Osteocyte (in vitro differentiated cells): ENCODE results near the gene MPPED2. TPM values are rescaled to one million over a fixed set of nuclear protein-coding genes. Genes with fewer than 3 reads are reported as not detected.

ENCODE experiments used
- DNase-seq: peaks from one replicate; pipeline ENCODE4 v3.0.0; 2021; ENCODE audit warnings: mixed read lengths; ENCODE audit not compliant: unreplicated experiment; ENCODE audit errors: extremely low spot score
- H3K27ac Mint-ChIP-seq: one replicate; pipeline ENCODE4 v1.8.0; 2021; ENCODE audit warnings: mild to moderate bottlenecking, mixed read lengths; ENCODE audit not compliant: unreplicated experiment
- H3K27me3 Mint-ChIP-seq: one replicate; pipeline ENCODE4 v1.8.0; 2021; ENCODE audit warnings: mixed read lengths; ENCODE audit not compliant: unreplicated experiment
- H3K36me3 Mint-ChIP-seq: one replicate; pipeline ENCODE4 v1.8.0; 2021; ENCODE audit warnings: mixed read lengths; ENCODE audit not compliant: unreplicated experiment
- H3K4me1 Mint-ChIP-seq: one replicate; pipeline ENCODE4 v1.8.0; 2021; ENCODE audit warnings: mixed read lengths; ENCODE audit not compliant: unreplicated experiment
- H3K4me3 Mint-ChIP-seq: one replicate; pipeline ENCODE4 v1.8.0; 2021; ENCODE audit warnings: mild to moderate bottlenecking, moderate library complexity, mixed read lengths; ENCODE audit not compliant: unreplicated experiment
- H3K9me3 Mint-ChIP-seq: one replicate; pipeline ENCODE4 v1.8.0; 2021; ENCODE audit warnings: mixed read lengths; ENCODE audit not compliant: unreplicated experiment
- total RNA-seq: library from RNA; stranded (reverse); gene quantifications from 2 replicates; pipeline ENCODE4 v1.2.1, GENCODE V29; 2021
- TF ChIP-seq, protein P1 (sequence below): fragments of 200-600 bp; sonication (generic); IDR thresholded peaks from 2 replicates; pipeline ENCODE4 v1.5.0; 2021; ENCODE audit warnings: antibody characterized with exemption, mild to moderate bottlenecking, moderate library complexity

MPPED2 gene
- total RNA-seq, 1 donor from 2014 or later: not detected

DNA sequence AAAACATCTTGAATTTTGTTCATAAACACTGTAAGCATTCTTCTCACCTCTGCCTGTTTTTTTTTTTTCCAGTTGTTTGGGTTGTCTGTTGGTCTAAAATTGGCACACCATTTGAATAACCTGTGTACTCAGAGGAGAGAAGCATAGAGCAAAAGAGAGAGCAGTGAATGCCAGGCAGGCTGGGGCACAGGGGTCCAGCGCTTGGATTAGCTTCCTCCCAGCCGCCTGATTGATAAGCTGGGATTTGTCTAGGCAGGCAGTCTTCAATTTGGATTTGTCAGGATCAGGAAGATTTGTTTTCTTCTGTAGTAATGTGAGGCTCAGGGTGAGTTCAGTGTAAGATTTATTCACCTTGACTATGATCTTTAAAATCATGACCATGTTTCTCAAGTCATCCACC, 204.3 kb downstream of the MPPED2 start:
- Mint-ChIP-seq H3K36me3 (no peaks in the 10 kb centered on the region), H3K27ac (no peak overlapping the region), H3K4me3 (no peak overlapping the region), H3K4me1 (no peaks in the 10 kb centered on the region), H3K9me3 (no peaks in the 10 kb centered on the region), H3K27me3 (peaks cover 3% of the 10 kb centered on the region)
- TF ChIP-seq, protein P1, sequence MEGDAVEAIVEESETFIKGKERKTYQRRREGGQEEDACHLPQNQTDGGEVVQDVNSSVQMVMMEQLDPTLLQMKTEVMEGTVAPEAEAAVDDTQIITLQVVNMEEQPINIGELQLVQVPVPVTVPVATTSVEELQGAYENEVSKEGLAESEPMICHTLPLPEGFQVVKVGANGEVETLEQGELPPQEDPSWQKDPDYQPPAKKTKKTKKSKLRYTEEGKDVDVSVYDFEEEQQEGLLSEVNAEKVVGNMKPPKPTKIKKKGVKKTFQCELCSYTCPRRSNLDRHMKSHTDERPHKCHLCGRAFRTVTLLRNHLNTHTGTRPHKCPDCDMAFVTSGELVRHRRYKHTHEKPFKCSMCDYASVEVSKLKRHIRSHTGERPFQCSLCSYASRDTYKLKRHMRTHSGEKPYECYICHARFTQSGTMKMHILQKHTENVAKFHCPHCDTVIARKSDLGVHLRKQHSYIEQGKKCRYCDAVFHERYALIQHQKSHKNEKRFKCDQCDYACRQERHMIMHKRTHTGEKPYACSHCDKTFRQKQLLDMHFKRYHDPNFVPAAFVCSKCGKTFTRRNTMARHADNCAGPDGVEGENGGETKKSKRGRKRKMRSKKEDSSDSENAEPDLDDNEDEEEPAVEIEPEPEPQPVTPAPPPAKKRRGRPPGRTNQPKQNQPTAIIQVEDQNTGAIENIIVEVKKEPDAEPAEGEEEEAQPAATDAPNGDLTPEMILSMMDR: no peak
- no peak for DNase-seq

DNA sequence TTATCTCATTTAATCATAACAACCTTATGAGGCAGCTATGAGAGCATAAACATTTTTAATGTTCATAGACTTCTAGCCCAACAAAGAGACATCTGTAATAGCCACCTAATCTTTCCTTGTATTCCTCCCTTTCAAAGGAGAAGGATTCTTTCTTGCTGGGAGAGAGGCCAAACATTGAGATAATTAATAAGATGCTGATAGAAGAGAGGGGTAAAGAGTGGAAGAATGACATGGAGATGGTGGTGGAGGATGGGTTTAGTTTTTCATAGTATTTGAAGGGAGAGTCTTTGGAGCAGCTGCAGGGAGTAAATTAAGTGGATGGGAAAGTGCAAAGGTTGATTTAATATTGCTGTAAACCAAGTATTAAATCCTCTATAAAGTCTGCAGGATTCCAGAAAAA, 205.3 kb downstream of the MPPED2 start:
- H3K27ac Mint-ChIP-seq: no peak overlapping the region
- no peaks in the 10 kb centered on the region for H3K4me1 Mint-ChIP-seq
- no peak overlapping the region for H3K4me3 Mint-ChIP-seq
- no peaks in the 10 kb centered on the region for H3K36me3 Mint-ChIP-seq
- H3K9me3 Mint-ChIP-seq: no peaks in the 10 kb centered on the region
- TF ChIP-seq, protein P1: no peak
- no peak for DNase-seq
- H3K27me3 Mint-ChIP-seq: peaks cover 3% of the 10 kb centered on the region

DNA sequence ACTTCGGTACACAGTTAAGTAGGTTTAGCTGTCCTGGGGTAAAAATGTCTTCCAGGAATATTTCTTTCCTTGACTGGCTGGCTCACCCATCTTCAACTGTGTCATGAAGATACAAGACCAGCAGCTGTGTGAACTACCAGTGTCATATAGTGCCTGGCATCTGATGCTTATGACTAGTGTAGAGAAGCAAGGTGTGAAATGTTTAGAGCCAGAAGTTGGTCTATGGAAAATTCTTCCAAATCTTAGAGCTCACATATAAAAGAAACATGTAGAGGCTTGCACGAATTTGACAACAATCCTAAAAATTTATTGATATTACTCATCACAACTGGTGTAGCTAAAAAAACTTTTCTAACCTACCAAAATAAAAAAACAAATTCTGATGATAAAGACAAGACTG, 208.8 kb downstream of the MPPED2 start:
- H3K27ac Mint-ChIP-seq: no peak overlapping the region
- no peak overlapping the region for H3K4me3 Mint-ChIP-seq
- DNase-seq: no peak
- no peaks in the 10 kb centered on the region for H3K9me3 Mint-ChIP-seq
- H3K4me1 Mint-ChIP-seq: no peaks in the 10 kb centered on the region
- H3K36me3 Mint-ChIP-seq: no peaks in the 10 kb centered on the region
- H3K27me3 Mint-ChIP-seq: peaks cover 3% of the 10 kb centered on the region
- TF ChIP-seq, protein P1: no peak

DNA sequence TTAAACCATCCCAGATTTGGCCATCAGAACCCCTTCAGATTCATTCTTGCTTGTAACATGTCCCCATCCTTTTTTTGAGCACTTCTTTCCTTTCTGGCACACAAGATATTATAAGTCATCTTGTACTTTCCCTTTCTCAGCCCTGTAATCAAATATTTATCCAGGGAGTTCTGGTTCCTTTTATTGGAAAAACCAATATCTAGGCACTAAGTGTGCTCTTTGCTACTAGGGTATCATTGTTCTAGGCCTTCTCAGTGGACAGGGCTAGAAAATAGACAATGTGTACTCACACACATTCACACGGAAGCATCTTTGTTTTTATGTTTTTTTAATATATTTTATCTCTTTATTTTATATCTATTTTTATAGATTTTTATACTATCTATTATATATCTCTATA, 216.0 kb downstream of the MPPED2 start:
- no peaks in the 10 kb centered on the region for H3K36me3 Mint-ChIP-seq
- no peaks in the 10 kb centered on the region for H3K4me1 Mint-ChIP-seq
- TF ChIP-seq, protein P1: no peak
- DNase-seq: no peak
- H3K4me3 Mint-ChIP-seq: no peak overlapping the region
- peaks cover 14% of the 10 kb centered on the region for H3K27me3 Mint-ChIP-seq
- no peaks in the 10 kb centered on the region for H3K9me3 Mint-ChIP-seq
- no peak overlapping the region for H3K27ac Mint-ChIP-seq

DNA sequence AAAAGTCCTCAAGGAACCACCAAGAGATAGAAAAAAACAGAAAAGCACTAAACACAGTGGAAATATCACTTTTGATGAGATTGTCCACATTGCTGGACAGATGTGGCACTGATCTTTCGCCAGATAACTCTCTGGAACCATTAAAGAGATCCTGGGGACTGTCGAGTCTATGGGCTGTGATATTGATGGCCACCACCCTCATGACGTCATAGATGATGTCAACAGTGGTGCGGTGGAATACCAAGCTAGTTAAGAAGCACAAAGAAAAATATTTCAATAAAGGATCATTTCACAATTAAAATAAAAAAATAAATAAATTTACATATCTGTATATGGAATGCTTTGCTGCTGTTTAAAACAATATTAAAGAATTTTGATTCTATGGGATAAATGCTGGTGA, 217.8 kb downstream of the MPPED2 start:
- TF ChIP-seq, protein P1: no peak
- H3K27ac Mint-ChIP-seq: no peak overlapping the region
- H3K4me3 Mint-ChIP-seq: no peak overlapping the region
- no peaks in the 10 kb centered on the region for H3K9me3 Mint-ChIP-seq
- no peak for DNase-seq
- no peaks in the 10 kb centered on the region for H3K36me3 Mint-ChIP-seq
- no peaks in the 10 kb centered on the region for H3K4me1 Mint-ChIP-seq
- H3K27me3 Mint-ChIP-seq: peaks cover 14% of the 10 kb centered on the region
